ENCODE data around the gene LAMA2.

- TF ChIP-seq POLR2A (IDR thresholded peaks at IDR 0.05) (no peak), CTCF (IDR thresholded peaks at IDR 0.05) (no peak)
Observed at GRCh38 chr6:129473546-129473945, 590.6 kb downstream of the LAMA2 start.

Data from testis (tissue), 2 donors.